Endothelial cell of umbilical vein (primary cell): ENCODE measurements around the gene MSRB2.

ENCODE experiments used
- FOS ChIP-seq: IDR thresholded peaks from 2 replicates; pipeline ENCODE4 v1.6.1; 2011; ENCODE audit warnings: mild to moderate bottlenecking, low read length, moderate library complexity, borderline replicate concordance; ENCODE audit not compliant: insufficient read depth
- POLR2AphosphoS5 ChIP-seq: IDR thresholded peaks from 2 replicates; pipeline ENCODE4 v1.6.1; 2012; ENCODE audit warnings: low read depth, mild to moderate bottlenecking, control low read depth, low read length, moderate library complexity; ENCODE audit not compliant: insufficient read depth
- TF ChIP-seq, protein P1 (sequence below), 2 donors: IDR thresholded peaks; 1 replicate in 1 of 2; 2 replicates in 1 of 2; pipeline ENCODE4 v1.5.1; 2011; ENCODE audit warnings: low read length in 2 of 2, mild to moderate bottlenecking in 2 of 2, moderate library complexity in 2 of 2, control low read depth in 1 of 2, inconsistent platforms in 1 of 2, low read depth in 1 of 2; ENCODE audit not compliant: insufficient read depth in 1 of 2; ENCODE audit errors: extremely low read depth in 1 of 2
- TF ChIP-seq, protein P2 (sequence below): IDR thresholded peaks from 2 replicates; pipeline ENCODE4 v1.6.1; 2011; ENCODE audit not compliant: insufficient read depth, insufficient read length

DNA sequence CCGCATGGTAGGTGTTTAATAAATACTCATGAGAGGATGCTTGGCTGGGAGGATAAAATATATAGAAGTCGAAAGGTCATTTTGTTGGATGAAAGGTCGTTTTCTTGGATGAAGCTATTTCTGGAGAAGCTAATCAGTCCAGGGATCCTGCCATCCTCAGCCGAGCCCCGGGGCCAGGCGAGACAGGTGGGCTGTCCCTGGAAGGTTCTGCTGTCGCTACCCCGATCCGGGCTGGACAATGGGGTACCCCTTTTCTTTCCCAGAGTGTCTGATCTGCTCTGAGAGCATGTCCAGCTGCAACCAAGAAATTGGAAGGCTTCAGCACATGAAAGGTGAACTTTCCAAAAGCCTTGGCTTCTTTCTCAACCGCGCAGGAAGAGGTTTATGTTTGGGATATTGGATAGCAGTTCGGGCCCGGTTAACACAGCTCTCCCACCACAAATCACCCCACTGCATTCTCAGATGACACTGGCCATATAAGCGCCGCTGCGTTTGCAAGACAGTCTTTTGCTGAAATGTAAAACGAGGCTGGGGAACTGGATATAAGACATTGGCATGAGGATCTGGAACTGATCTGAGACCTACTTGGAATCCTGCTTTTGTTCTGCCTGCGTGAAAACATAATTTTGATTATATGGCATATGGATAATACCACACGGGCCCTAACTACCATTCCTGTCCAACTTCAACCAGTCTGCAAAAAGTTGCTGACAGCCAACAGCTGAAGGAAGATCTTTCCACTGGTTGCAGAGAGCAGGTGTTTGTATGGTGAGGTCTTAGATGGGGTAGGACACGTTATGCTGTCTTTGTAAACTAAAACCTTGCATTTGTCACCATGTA, 31.2 kb upstream of the MSRB2 start:
- TF ChIP-seq, protein P1, sequence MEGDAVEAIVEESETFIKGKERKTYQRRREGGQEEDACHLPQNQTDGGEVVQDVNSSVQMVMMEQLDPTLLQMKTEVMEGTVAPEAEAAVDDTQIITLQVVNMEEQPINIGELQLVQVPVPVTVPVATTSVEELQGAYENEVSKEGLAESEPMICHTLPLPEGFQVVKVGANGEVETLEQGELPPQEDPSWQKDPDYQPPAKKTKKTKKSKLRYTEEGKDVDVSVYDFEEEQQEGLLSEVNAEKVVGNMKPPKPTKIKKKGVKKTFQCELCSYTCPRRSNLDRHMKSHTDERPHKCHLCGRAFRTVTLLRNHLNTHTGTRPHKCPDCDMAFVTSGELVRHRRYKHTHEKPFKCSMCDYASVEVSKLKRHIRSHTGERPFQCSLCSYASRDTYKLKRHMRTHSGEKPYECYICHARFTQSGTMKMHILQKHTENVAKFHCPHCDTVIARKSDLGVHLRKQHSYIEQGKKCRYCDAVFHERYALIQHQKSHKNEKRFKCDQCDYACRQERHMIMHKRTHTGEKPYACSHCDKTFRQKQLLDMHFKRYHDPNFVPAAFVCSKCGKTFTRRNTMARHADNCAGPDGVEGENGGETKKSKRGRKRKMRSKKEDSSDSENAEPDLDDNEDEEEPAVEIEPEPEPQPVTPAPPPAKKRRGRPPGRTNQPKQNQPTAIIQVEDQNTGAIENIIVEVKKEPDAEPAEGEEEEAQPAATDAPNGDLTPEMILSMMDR (IDR thresholded peaks at IDR 0.05; ENCODE audit: extremely low read depth in 1 of 2, insufficient read depth in 1 of 2, low read depth in 1 of 2, low read length in 2 of 2) = no peak
- TF ChIP-seq FOS (no peak), POLR2AphosphoS5 (no peak)
- TF ChIP-seq, protein P2, sequence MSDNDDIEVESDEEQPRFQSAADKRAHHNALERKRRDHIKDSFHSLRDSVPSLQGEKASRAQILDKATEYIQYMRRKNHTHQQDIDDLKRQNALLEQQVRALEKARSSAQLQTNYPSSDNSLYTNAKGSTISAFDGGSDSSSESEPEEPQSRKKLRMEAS = no peak
